ENCODE measurements around the gene BCAS3. TPM values are rescaled to one million over a fixed set of nuclear protein-coding genes. Genes with fewer than 3 reads are reported as not detected.

The BCAS3 gene
- polyA plus RNA-seq, 1 donor from 2014 or later = 21.6 TPM

DNA sequence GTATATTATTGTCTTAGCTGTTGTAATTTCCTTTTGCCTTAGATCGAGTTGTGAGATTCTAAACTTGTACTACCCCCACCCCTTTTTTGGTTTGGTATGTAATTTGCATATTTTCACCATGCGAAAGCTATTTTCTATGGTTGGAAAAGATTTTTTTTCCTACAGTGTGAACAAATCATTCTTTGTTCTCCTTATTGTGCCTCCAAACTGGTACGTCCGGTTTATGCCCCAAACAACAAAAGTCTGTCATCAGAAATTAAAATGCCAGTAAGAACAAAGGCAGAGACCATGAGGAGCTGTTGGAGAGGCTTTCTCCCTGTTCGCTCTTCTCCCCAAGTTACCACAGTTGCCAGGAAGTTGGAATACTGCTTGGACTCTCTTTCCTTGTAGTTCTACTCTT is 66.1 kb downstream of the BCAS3 start:
- Histone ChIP-seq H3K4me2 (ENCODE audit: low read length) (no peak overlapping the region), H4K20me1 (ENCODE audit: insufficient read depth) (no peaks in the 10 kb centered on the region), H3K9ac (ENCODE audit: low read length) (no peak overlapping the region), H3F3A (ENCODE audit: insufficient read depth, low read length, poor library complexity, severe bottlenecking) (no peaks in the 10 kb centered on the region), H3K27ac (ENCODE audit: low read length) (no peak overlapping the region), H3K27me3 (ENCODE audit: insufficient read depth, low read depth, low read length) (no peaks in the 10 kb centered on the region), H3K4me3 (ENCODE audit: low read length) (no peak overlapping the region), H2AFZ (ENCODE audit: low read depth, low read length) (no peak overlapping the region), H3K9me2 (ENCODE audit: insufficient read depth, low read length) (no peaks in the 10 kb centered on the region), H3K79me2 (replicated peaks; ENCODE audit: insufficient read depth, low read length) (no peaks in the 10 kb centered on the region), H3K36me3 (ENCODE audit: insufficient read depth, low read length) (no peaks in the 10 kb centered on the region), H3K9me3 (ENCODE audit: low read length) (no peaks in the 10 kb centered on the region)
- TF ChIP-seq POLR2AphosphoS5 (IDR thresholded peaks at IDR 0.05) = no peak
- TF ChIP-seq CTCF (IDR thresholded peaks at IDR 0.05; ENCODE audit: poor library complexity, severe bottlenecking) = no peak
- TF ChIP-seq, protein P1, sequence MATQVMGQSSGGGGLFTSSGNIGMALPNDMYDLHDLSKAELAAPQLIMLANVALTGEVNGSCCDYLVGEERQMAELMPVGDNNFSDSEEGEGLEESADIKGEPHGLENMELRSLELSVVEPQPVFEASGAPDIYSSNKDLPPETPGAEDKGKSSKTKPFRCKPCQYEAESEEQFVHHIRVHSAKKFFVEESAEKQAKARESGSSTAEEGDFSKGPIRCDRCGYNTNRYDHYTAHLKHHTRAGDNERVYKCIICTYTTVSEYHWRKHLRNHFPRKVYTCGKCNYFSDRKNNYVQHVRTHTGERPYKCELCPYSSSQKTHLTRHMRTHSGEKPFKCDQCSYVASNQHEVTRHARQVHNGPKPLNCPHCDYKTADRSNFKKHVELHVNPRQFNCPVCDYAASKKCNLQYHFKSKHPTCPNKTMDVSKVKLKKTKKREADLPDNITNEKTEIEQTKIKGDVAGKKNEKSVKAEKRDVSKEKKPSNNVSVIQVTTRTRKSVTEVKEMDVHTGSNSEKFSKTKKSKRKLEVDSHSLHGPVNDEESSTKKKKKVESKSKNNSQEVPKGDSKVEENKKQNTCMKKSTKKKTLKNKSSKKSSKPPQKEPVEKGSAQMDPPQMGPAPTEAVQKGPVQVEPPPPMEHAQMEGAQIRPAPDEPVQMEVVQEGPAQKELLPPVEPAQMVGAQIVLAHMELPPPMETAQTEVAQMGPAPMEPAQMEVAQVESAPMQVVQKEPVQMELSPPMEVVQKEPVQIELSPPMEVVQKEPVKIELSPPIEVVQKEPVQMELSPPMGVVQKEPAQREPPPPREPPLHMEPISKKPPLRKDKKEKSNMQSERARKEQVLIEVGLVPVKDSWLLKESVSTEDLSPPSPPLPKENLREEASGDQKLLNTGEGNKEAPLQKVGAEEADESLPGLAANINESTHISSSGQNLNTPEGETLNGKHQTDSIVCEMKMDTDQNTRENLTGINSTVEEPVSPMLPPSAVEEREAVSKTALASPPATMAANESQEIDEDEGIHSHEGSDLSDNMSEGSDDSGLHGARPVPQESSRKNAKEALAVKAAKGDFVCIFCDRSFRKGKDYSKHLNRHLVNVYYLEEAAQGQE (IDR thresholded peaks at IDR 0.05; ENCODE audit: borderline replicate concordance) = no peak
- TF ChIP-seq EZH2 (IDR thresholded peaks at IDR 0.05; ENCODE audit: borderline replicate concordance, insufficient read depth, low read length, poor library complexity, severe bottlenecking) = no peak
- TF ChIP-seq RAD21 (conservative IDR thresholded peaks at IDR 0.05) = no peak
- TF ChIP-seq MXI1 (conservative IDR thresholded peaks at IDR 0.05; ENCODE audit: poor library complexity, severe bottlenecking) = no peak
- no peak for TF ChIP-seq EP300 (conservative IDR thresholded peaks at IDR 0.05; ENCODE audit: poor library complexity, severe bottlenecking)

DNA sequence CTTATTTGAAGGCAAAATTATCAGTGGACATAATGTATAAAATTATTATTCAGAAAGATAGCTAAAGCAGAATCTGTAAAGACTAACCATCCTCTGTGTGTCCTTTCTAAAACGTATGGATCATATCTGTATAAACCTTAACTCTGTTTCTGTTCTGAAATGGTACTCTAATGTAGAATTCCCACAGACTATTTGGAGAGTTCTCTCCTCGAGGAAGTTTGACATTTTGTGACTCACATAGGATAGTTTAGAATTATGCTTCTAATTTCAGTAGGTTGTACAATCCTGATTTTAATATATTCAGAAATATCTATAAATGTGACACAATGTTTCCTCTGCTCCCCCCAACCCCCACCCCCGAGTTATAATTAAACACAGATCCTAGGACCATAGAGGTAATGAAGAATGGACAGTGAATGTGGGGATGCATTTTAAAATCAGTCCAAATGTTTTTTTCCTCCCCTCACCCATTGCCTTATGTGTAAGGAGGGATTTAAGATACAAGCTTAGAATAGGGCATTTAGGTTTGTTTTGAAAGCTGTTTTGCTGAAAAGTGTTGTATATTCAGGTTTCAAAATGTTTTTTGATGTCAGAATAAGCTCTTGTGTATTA is 66.8 kb downstream of the BCAS3 start:
- Histone ChIP-seq H3K36me3 (ENCODE audit: insufficient read depth, low read length) (no peaks in the 10 kb centered on the region), H3K9me3 (ENCODE audit: low read length) (no peaks in the 10 kb centered on the region), H3K27me3 (ENCODE audit: insufficient read depth, low read depth, low read length) (no peaks in the 10 kb centered on the region), H3K9me2 (ENCODE audit: insufficient read depth, low read length) (no peaks in the 10 kb centered on the region), H3K27ac (ENCODE audit: low read length) (no peak overlapping the region), H4K20me1 (ENCODE audit: insufficient read depth) (no peaks in the 10 kb centered on the region), H3F3A (ENCODE audit: insufficient read depth, low read length, poor library complexity, severe bottlenecking) (no peaks in the 10 kb centered on the region), H3K79me2 (replicated peaks; ENCODE audit: insufficient read depth, low read length) (no peaks in the 10 kb centered on the region), H2AFZ (ENCODE audit: low read depth, low read length) (no peak overlapping the region), H3K4me3 (ENCODE audit: low read length) (no peak overlapping the region), H3K4me2 (ENCODE audit: low read length) (no peak overlapping the region), H3K9ac (ENCODE audit: low read length) (no peak overlapping the region)
- TF ChIP-seq POLR2AphosphoS5 (IDR thresholded peaks at IDR 0.05) (no peak), EZH2 (IDR thresholded peaks at IDR 0.05; ENCODE audit: borderline replicate concordance, insufficient read depth, low read length, poor library complexity, severe bottlenecking) (no peak), EP300 (conservative IDR thresholded peaks at IDR 0.05; ENCODE audit: poor library complexity, severe bottlenecking) (no peak), MXI1 (conservative IDR thresholded peaks at IDR 0.05; ENCODE audit: poor library complexity, severe bottlenecking) (no peak), CTCF (IDR thresholded peaks at IDR 0.05; ENCODE audit: poor library complexity, severe bottlenecking) (no peak), TAF1 (IDR thresholded peaks at IDR 0.05; ENCODE audit: low read depth) (no peak), RAD21 (conservative IDR thresholded peaks at IDR 0.05) (no peak), SMC3 (conservative IDR thresholded peaks at IDR 0.05; ENCODE audit: poor library complexity) (no peak)
- TF ChIP-seq, protein P1 (IDR thresholded peaks at IDR 0.05; ENCODE audit: borderline replicate concordance) = no peak
